MM.1S (cell line): ENCODE results near the gene PACS2.

ENCODE experiments used
- EZH2 ChIP-seq: fragments of 300-600 bp; sonication (generic); optimal IDR thresholded peaks from 2 replicates; pipeline ENCODE3; 2017; ENCODE audit warnings: low read depth, mild to moderate bottlenecking, antibody characterized with exemption, low read length, mixed read lengths
- EZH2phosphoT487 ChIP-seq: fragments of 300-600 bp; sonication (generic); IDR thresholded peaks from 2 replicates; pipeline ENCODE4 v1.6.1; 2018; ENCODE audit warnings: antibody characterized with exemption, low read length
- TF ChIP-seq, protein P1 (sequence below): fragments of 300-600 bp; sonication (generic); IDR thresholded peaks from 2 replicates; pipeline ENCODE4 v1.5.1; 2016; ENCODE audit warnings: antibody characterized with exemption, low read length, mixed read lengths

DNA sequence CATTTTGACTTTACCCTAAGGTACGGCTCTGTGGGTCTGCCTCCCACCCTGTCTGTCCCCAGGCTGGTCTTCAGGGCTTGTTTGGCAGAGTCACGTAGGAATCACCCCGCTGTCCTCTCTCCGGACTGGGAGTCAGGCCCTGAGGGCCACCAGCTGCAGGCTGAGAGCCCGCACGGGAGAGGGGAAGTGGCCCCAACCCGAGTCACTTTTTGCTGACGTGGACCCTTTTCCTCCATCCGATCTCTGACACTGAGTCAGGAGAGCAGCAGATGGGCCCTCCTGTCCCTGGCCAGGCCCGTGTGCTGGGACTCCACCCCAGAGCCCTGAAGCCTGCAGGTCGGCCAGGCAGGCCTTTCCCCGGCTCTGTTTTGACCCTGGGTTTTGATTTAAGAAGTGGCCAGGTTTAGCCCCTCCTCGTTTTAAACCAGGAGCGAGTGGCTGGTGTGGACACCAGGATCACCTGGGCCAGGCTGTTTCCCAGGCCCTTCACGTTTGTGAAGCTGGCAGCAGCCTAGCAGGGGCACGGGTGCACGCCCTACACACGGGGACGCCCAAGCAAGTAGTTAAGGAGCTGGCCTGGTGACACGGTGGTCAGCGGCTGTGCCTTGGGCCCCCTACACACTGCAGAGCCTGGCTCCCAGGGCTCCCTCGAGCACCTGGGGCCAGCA lies 71.3 kb downstream of the PACS2 start:
- TF ChIP-seq, protein P1, sequence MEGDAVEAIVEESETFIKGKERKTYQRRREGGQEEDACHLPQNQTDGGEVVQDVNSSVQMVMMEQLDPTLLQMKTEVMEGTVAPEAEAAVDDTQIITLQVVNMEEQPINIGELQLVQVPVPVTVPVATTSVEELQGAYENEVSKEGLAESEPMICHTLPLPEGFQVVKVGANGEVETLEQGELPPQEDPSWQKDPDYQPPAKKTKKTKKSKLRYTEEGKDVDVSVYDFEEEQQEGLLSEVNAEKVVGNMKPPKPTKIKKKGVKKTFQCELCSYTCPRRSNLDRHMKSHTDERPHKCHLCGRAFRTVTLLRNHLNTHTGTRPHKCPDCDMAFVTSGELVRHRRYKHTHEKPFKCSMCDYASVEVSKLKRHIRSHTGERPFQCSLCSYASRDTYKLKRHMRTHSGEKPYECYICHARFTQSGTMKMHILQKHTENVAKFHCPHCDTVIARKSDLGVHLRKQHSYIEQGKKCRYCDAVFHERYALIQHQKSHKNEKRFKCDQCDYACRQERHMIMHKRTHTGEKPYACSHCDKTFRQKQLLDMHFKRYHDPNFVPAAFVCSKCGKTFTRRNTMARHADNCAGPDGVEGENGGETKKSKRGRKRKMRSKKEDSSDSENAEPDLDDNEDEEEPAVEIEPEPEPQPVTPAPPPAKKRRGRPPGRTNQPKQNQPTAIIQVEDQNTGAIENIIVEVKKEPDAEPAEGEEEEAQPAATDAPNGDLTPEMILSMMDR: no peak
- TF ChIP-seq EZH2phosphoT487 (no peak), EZH2 (no peak)
